GM12878 (cell line): Measurements from ENCODE around the gene DOCK2. TPM values are rescaled to one million over a fixed set of nuclear protein-coding genes. Genes with fewer than 3 reads are reported as not detected.

ENCODE experiments used
- ATAC-seq: fragments of 200-7000 bp; cut with Tn5 transposase; 3 replicates; pipeline ENCODE4 v1.9.1; 2020; ENCODE audit warnings: mild to moderate bottlenecking, moderate library complexity
- BruUV-seq: library from RNA; stranded (reverse); fragments of 400-500 nt; replicated peaks from 2 replicates; lab custom pipeline; 2021; lab: Mats Ljungman, UMichigan
- CTCF ChIA-PET: fragments of 300-600 bp; sonication (Branson Sonifier 250); formaldehyde crosslinking; extraction: SDS; loops from one replicate; lab custom pipeline; 2021; ENCODE audit warnings: inconsistent platforms; lab: Yijun Ruan, JAX
- POLR2A ChIA-PET: fragments of 350-600 bp; formaldehyde crosslinking; extraction: SDS; loops from one replicate; lab custom pipeline; 2021; ENCODE audit warnings: inconsistent platforms; lab: Charles Lee
- RAD21 ChIA-PET: fragments of 300-600 bp; sonication (Branson Sonifier 250); formaldehyde crosslinking; loops from one replicate; lab custom pipeline; 2023; ENCODE audit warnings: antibody characterized with exemption; ENCODE audit not compliant: unreplicated experiment; lab: Charles Lee
- SMC1A ChIA-PET: fragments of 300-600 bp; sonication (Branson Sonifier 250); formaldehyde crosslinking; loops from one replicate; lab custom pipeline; 2023; ENCODE audit not compliant: unreplicated experiment, uncharacterized antibody; lab: Charles Lee
- DNase-seq: peaks from one replicate; pipeline ENCODE4 v3.0.0-alpha.2; 2011; ENCODE audit warnings: low read depth, low spot score
- FAIRE-seq: peaks from 3 replicates; lab custom pipeline; 2011; peaks lifted over from hg19 to GRCh38; lab: Jason Lieb, UNC
- H2AFZ ChIP-seq: 2 replicates; pipeline ENCODE4 v1.6.0; 2011; ENCODE audit warnings: low read depth, low read length, control low read depth; ENCODE audit not compliant: control insufficient read depth
- H3K27ac ChIP-seq: 2 replicates; pipeline ENCODE4 v1.5.1; 2011; ENCODE audit warnings: control low read depth; ENCODE audit not compliant: control insufficient read depth, insufficient read depth
- H3K27me3 ChIP-seq, 2 experiments: replicated peaks in 1 of 2; 2 replicates each; pipeline versions ENCODE4 v1.6.0 to v1.6.1; 2011; ENCODE audit warnings: low read length in 1 of 2; ENCODE audit not compliant: control insufficient read depth in 2 of 2, insufficient read depth in 2 of 2
- H3K36me3 ChIP-seq, 2 experiments: 2 replicates each; pipeline ENCODE4 v1.5.1; 2011; ENCODE audit warnings: low read length in 1 of 2; ENCODE audit not compliant: control insufficient read depth in 2 of 2, insufficient read depth in 2 of 2
- H3K4me1 ChIP-seq: 2 replicates; pipeline ENCODE4 v1.6.1; 2011; ENCODE audit warnings: mild to moderate bottlenecking, low read length, moderate library complexity, mixed read lengths; ENCODE audit not compliant: control insufficient read depth, insufficient read depth
- H3K4me2 ChIP-seq: 2 replicates; pipeline ENCODE4 v1.6.0; 2011; ENCODE audit warnings: control low read depth; ENCODE audit not compliant: control insufficient read depth, insufficient read depth
- H3K4me3 ChIP-seq: fragments of 200-600 bp; sonication (generic); 2 replicates; pipeline ENCODE4 v1.5.1; 2016
- H3K79me2 ChIP-seq: 2 replicates; pipeline ENCODE4 v1.6.0; 2011; ENCODE audit warnings: low read length; ENCODE audit not compliant: control insufficient read depth, insufficient read depth
- H3K9ac ChIP-seq: 2 replicates; pipeline ENCODE4 v1.8.0; 2011; ENCODE audit warnings: low read length, control low read depth, mixed read lengths; ENCODE audit not compliant: control insufficient read depth, insufficient read depth
- H3K9me3 ChIP-seq: replicated peaks from 3 replicates; pipeline ENCODE4 v1.5.1; 2011; ENCODE audit warnings: mild to moderate bottlenecking, low read length; ENCODE audit not compliant: control insufficient read depth, insufficient read depth
- H4K20me1 ChIP-seq: 2 replicates; pipeline ENCODE4 v1.6.0; 2011; ENCODE audit not compliant: control insufficient read depth, insufficient read depth
- BACH1 ChIP-seq: fragments of 450-650 bp; IDR thresholded peaks from 2 replicates; pipeline ENCODE4 v1.6.1; 2017; ENCODE audit warnings: mild to moderate bottlenecking, borderline replicate concordance
- CREM ChIP-seq: IDR thresholded peaks from 2 replicates; pipeline ENCODE4 v1.6.1; 2014; ENCODE audit warnings: antibody characterized with exemption, low read depth
- ESRRA ChIP-seq: IDR thresholded peaks from 2 replicates; pipeline ENCODE4 v1.6.1; 2012; ENCODE audit warnings: mild to moderate bottlenecking, low read length, improper control_type of control experiment
- FOS ChIP-seq: IDR thresholded peaks from 3 replicates; pipeline ENCODE4 v1.6.1; 2011; ENCODE audit warnings: borderline replicate concordance; ENCODE audit not compliant: insufficient read length; ENCODE audit errors: extremely low read depth
- HDAC2 ChIP-seq: fragments of 200-600 bp; sonication (generic); IDR thresholded peaks from 2 replicates; pipeline ENCODE4 v1.6.1; 2017
- HDAC6 ChIP-seq: fragments of 200-600 bp; sonication (generic); IDR thresholded peaks from one replicate; pipeline ENCODE4 v1.8.0; 2017; ENCODE audit warnings: antibody characterized with exemption; ENCODE audit not compliant: unreplicated experiment
- IRF4 ChIP-seq: IDR thresholded peaks from 2 replicates; pipeline ENCODE4 v1.6.1; 2011; ENCODE audit warnings: low read depth, low read length
- POLR2AphosphoS5 ChIP-seq: IDR thresholded peaks from 2 replicates; pipeline ENCODE4 v1.6.1; 2011; ENCODE audit warnings: mild to moderate bottlenecking, low read length, inconsistent platforms
- RBBP5 ChIP-seq: fragments of 200-600 bp; sonication (generic); conservative IDR thresholded peaks from 2 replicates; pipeline ENCODE4 v1.6.1; 2016
- RCOR1 ChIP-seq: conservative IDR thresholded peaks from 2 replicates; pipeline ENCODE4 v1.6.1; 2012; ENCODE audit warnings: low read depth, low read length, improper control_type of control experiment
- RELA ChIP-seq: fragments of 450-650 bp; IDR thresholded peaks from 2 replicates; pipeline ENCODE4 v1.8.0; 2014; ENCODE audit warnings: borderline replicate concordance; ENCODE audit not compliant: partially characterized antibody
- RUNX3 ChIP-seq: IDR thresholded peaks from 2 replicates; pipeline ENCODE4 v1.6.1; 2012; ENCODE audit warnings: low read length, inconsistent platforms
- SPI1 ChIP-seq: IDR thresholded peaks from 2 replicates; pipeline ENCODE4 v1.6.1; 2011; ENCODE audit warnings: low read depth, mild to moderate bottlenecking, low read length, moderate library complexity, borderline replicate concordance; ENCODE audit not compliant: insufficient read depth
- TCF3 ChIP-seq: IDR thresholded peaks from 2 replicates; pipeline ENCODE4 v1.6.1; 2012; ENCODE audit warnings: low read depth, mild to moderate bottlenecking, low read length, borderline replicate concordance; ENCODE audit not compliant: insufficient read depth
- ZNF217 ChIP-seq: fragments of 450-650 bp; IDR thresholded peaks from 2 replicates; pipeline ENCODE4 v1.6.1; 2017; ENCODE audit warnings: antibody characterized with exemption, mild to moderate bottlenecking
- WGBS: methylation state at CpG from one replicate; pipeline ENCODE4 v1.1.6; 2016; ENCODE audit warnings: low lambda C conversion rate; ENCODE audit not compliant: insufficient replicate concordance, insufficient coverage; ENCODE audit errors: missing lambda C conversion rate; 5-methylcytosine and 5-hydroxymethylcytosine counted together
- in situ Hi-C: fragments of 300-500 bp; cut with MboI; formaldehyde crosslinking; loops from 9 replicates; pipeline ENCODE4 v1.14.3; 2018; ENCODE audit warnings: mixed read lengths
- intact Hi-C: fragments of 100-400 bp; cut with micrococcal nuclease; formaldehyde crosslinking; loops from one replicate; pipeline ENCODE4 v1.14.2; 2022; ENCODE audit not compliant: unreplicated experiment
- polyA plus RNA-seq, 11 experiments: library from polyadenylated mRNA; depleted of rRNA in 4 of 11; unstranded in 6 of 11; stranded (reverse) in 5 of 11; fragments of >200 nt; fragmentation: Nextera tagmentation in 4 of 11; fragmentation: Illumina TruSeq in 1 of 11; extraction: Ambion mirVana in 4 of 11; extraction: Trizol in 1 of 11; gene quantifications; 1 replicate in 1 of 11; 2 replicates in 10 of 11; pipeline versions ENCODE4 v1.2.1 to v1.2.3, GENCODE V29; 2011 to 2016; ENCODE audit warnings: inconsistent platforms in 2 of 11, missing spikeins in 2 of 11, low read depth in 1 of 11
- total RNA-seq, 4 experiments: library from RNA; depleted of rRNA in 3 of 4; stranded (reverse); fragments of >200 nt in 3 of 4; fragmentation: Illumina TruSeq in 1 of 4; extraction: Trizol in 1 of 4; gene quantifications; 2 replicates each; pipeline versions ENCODE4 v1.2.1 to v1.2.3, GENCODE V29; 2013 to 2021
- TF ChIP-seq, protein P1 (sequence below): fragments of 450-650 bp; IDR thresholded peaks from 2 replicates; pipeline ENCODE4 v1.6.1; 2017; ENCODE audit warnings: borderline replicate concordance

Gene DOCK2
- total and polyA plus RNA-seq, 10 of the 15 experiments (the other 5 are each of a cell fraction or from before 2014, with no cell fraction given) = 34.2 to 192 (median 118) TPM

DNA sequence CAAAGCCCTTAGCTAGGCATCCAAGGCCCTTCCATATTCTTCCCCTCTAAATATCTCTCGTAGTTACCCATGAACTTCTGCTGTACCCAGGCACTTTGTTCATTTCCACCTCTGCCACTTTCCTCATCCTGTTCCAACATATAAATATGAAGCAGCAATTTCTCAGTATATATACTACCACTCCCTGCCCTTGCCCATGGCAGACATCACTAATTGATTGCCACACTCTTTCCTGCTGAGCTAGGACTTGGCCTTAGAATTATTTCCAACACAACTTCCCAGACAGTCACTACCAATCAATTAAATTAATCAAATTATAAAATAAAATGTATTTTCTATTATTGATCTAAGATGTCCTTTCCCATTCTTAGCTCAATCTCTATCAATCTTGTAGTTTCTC, 334.7 kb downstream of the DOCK2 start:
- SMC1A ChIA-PET = interaction anchor here (0.6 to 1.7 kb wide), 5 partner anchors 9 to 193 kb away, joined by 3 to 7 read pairs (median 4); partner anchors contain the start of gene INSYN2B
- no peak for ATAC-seq
- no peak for FAIRE-seq

DNA sequence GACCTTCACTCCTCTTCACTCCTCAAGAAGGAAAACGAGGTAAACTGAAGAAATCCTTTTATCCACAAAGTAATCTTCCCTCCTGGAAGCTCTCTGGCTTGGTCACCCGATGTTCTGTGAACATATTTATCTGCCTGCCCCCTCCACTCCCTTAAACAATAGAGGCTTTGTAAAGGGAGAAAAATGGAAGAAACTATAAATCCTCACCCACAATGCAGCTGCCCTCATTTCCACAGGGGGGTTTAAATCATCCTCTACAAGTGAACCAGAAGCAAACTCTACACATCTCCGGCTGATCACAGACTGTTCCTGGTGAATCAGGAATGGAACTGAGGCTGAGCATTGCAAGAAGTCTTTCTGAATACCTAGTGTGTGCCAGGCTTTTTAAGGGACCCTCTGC, 336.0 kb downstream of the DOCK2 start:
- Histone ChIP-seq H2AFZ (no peak overlapping the region), H4K20me1 (no peaks in the 10 kb centered on the region; the same call in 1 of the 2 replicates), H3K9ac (no peak overlapping the region)
- in situ Hi-C loops = no loop called here
- WGBS = 74% methylated on average over 3 of the region's 3 CpGs
- SMC1A ChIA-PET = interaction anchor here (0.6 to 1.3 kb wide), 3 partner anchors 11 to 390 kb away, joined by 3 read pairs; partner anchors contain the start of gene SPDL1
- TF ChIP-seq TCF3 = no peak
- TF ChIP-seq ESRRA = no peak
- TF ChIP-seq POLR2AphosphoS5 = no peak
- no peak for TF ChIP-seq RUNX3
- TF ChIP-seq HDAC2 = no peak
- TF ChIP-seq RELA = no peak
- TF ChIP-seq, protein P1, sequence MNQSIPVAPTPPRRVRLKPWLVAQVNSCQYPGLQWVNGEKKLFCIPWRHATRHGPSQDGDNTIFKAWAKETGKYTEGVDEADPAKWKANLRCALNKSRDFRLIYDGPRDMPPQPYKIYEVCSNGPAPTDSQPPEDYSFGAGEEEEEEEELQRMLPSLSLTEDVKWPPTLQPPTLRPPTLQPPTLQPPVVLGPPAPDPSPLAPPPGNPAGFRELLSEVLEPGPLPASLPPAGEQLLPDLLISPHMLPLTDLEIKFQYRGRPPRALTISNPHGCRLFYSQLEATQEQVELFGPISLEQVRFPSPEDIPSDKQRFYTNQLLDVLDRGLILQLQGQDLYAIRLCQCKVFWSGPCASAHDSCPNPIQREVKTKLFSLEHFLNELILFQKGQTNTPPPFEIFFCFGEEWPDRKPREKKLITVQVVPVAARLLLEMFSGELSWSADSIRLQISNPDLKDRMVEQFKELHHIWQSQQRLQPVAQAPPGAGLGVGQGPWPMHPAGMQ = no peak
- no peak for TF ChIP-seq CREM
- TF ChIP-seq, all 136 proteins: peak for 0
- BruUV-seq = no TSS peak
- Histone ChIP-seq H3K36me3 (peaks cover 2% of the 10 kb centered on the region in 2 experiments; a peak in 3 of 4 replicates), H3K79me2 (no peaks in the 10 kb centered on the region), H3K4me2 (no peak overlapping the region), H3K27ac (no peak overlapping the region), H3K27me3 (no peaks in the 10 kb centered on the region), H3K4me1 (peaks cover 4% of the 10 kb centered on the region; the same call in 1 of the 2 replicates), H3K4me3 (no peak overlapping the region), H3K9me3 (no peaks in the 10 kb centered on the region)
- ChIA-PET RAD21 (no interaction called here), POLR2A (interaction anchor here (0.6 kb wide), 1 partner anchor 96 kb away, joined by 3 read pairs; no protein-coding TSS in a partner anchor), CTCF (interaction anchor here (2.8 kb wide), 1 partner anchor 7 kb away, joined by 17 read pairs; the partner anchor contains the start of gene INSYN2B)
- ATAC-seq (no peak), DNase-seq (no peak), FAIRE-seq (no peak)
- intact Hi-C loops = no loop called here

More for the DNA sequence above, 334.7 kb downstream of the DOCK2 start:
- H2AFZ ChIP-seq = no peak overlapping the region
- in situ Hi-C loops = no loop called here
- BruUV-seq = no TSS peak
- no peaks in the 10 kb centered on the region for H3K9me3 ChIP-seq
- no peak for DNase-seq
- H3K79me2 ChIP-seq = no peaks in the 10 kb centered on the region
- ChIA-PET POLR2A (no interaction called here), RAD21 (interaction anchor here (0.7 to 0.8 kb wide), 3 partner anchors 9 to 249 kb away, joined by 3 to 4 read pairs (median 3); partner anchors contain the start of gene INSYN2B), CTCF (interaction anchor here (0.7 to 2.8 kb wide), 4 partner anchors 9 to 878 kb away, joined by 4 to 17 read pairs (median 4); partner anchors contain the start of gene INSYN2B)
- H3K4me2 ChIP-seq = no peak overlapping the region
- 100% methylated on average over 1 of the region's 1 CpG for WGBS
- no peak overlapping the region for H3K9ac ChIP-seq
- no peaks in the 10 kb centered on the region; the same call in 1 of the 2 replicates for H4K20me1 ChIP-seq
- no peak overlapping the region for H3K4me3 ChIP-seq
- intact Hi-C loops = no loop called here
- TF ChIP-seq BACH1 (no peak), IRF4 (no peak), SPI1 (no peak), RCOR1 (no peak), HDAC6 (no peak), FOS (no peak), RBBP5 (no peak), ZNF217 (no peak)
- no peaks in the 10 kb centered on the region; the same call in 1 of the 2 replicates for H3K4me1 ChIP-seq
- H3K27me3 ChIP-seq = no peaks in the 10 kb centered on the region
- H3K27ac ChIP-seq = no peak overlapping the region
- H3K36me3 ChIP-seq = peaks cover 2 to 4% of the 10 kb centered on the region in 2 experiments; a peak in 3 of 4 replicates
